Measurements from ENCODE around the gene MRPL12.
A peak's percentile ranks its signal among the peaks of the same experiment; 100 is the strongest.
"Not testable (repeated sequence)": the region's sequence is repeated elsewhere in the genome, so short reads cannot be mapped to it uniquely, and the experiment has no call there.

Gene MRPL12

DNA sequence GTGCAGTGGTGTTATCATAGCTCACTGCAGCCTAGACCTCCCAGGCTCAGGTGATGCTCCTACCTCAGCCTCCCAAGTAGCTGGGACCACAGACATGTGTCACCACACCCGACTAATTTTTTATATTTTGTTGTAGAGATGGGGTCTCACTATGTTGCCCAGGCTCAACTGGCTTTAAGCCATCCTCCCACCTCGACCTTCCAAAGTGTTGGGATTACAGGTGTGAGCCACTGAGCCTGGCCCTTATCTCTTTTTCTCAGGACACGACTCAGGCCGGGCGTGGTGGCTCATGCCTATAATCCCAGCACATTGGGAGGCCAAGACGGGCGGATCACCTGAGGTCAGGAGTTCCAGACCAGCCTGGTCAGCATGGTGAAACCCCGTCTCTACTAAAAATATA lies 36.4 kb downstream of the MRPL12 start:
- H3K36me3 ChIP-seq (ENCODE audit: control insufficient read depth in 2 of 2, insufficient read depth in 1 of 2, low read length in 2 of 2); H3K9me3 ChIP-seq (ENCODE audit: control insufficient read depth, insufficient read depth, low read depth, low read length); H3K4me3 ChIP-seq (ENCODE audit: low read depth, low read length); H3K27ac ChIP-seq (ENCODE audit: extremely low read depth, low read depth, low read length); H3K4me1 ChIP-seq (ENCODE audit: control insufficient read depth, insufficient read depth, low read length): not testable (repeated sequence)
- peak; percentile 96 for TF ChIP-seq ZNF121 (tag by site-specific recombination; IDR thresholded peaks at IDR 0.05)
- POLR2A ChIA-PET: interaction anchor here (0.7 kb wide), 1 partner anchor 87 kb away, joined by 3 read pairs; no protein-coding TSS in a partner anchor
- CTCF ChIA-PET: interaction anchor here (0.6 kb wide), 1 partner anchor 367 kb away, joined by 4 read pairs; no protein-coding TSS in a partner anchor

DNA sequence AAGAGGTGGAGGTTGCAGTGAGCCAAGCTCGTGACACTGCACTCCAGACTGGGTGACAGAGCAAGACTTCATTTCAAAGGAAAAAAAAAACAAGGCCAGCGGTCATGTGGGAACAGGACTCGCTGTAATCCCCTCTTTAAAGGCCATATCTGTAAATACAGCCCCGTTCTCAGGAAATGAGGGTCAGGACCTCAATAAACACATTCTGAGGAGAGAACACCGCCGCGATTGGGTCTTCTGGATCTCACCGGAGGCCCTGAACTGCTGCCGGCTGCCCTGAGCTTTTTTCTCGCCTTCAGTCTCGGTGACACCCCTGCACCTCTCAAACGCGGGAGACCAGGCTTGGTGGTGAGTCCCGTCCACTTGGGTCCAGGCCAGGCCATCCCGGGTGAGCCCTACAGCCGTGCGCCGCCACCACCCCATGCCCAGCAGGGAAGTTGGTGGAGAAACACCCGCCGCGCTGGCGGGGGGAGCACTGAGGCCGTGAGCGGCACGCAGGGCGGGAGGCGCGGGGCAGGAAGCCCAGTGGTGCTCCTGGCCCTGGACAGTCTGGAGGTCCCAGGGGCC lies 37.3 kb downstream of the MRPL12 start:
- TF ChIP-seq ZNF701 (tag by site-specific recombination; IDR thresholded peaks at IDR 0.05) (no peak), ZNF16 (tag by site-specific recombination; IDR thresholded peaks at IDR 0.05; ENCODE audit: low read depth) (no peak), HOXD13 (CRISPR knock-in tag; IDR thresholded peaks at IDR 0.05; ENCODE audit: borderline replicate concordance) (no peak), ZNF146 (tag by site-specific recombination; IDR thresholded peaks at IDR 0.05) (no peak), ZNF776 (tag by site-specific recombination; IDR thresholded peaks at IDR 0.05; ENCODE audit: borderline replicate concordance) (no peak), GFI1B (tag by site-specific recombination; IDR thresholded peaks at IDR 0.05) (no peak), ZNF404 (tag by site-specific recombination; IDR thresholded peaks at IDR 0.05) (no peak), ZNF223 (tag by site-specific recombination; IDR thresholded peaks at IDR 0.05) (no peak)
- TF ChIP-seq, protein P1, sequence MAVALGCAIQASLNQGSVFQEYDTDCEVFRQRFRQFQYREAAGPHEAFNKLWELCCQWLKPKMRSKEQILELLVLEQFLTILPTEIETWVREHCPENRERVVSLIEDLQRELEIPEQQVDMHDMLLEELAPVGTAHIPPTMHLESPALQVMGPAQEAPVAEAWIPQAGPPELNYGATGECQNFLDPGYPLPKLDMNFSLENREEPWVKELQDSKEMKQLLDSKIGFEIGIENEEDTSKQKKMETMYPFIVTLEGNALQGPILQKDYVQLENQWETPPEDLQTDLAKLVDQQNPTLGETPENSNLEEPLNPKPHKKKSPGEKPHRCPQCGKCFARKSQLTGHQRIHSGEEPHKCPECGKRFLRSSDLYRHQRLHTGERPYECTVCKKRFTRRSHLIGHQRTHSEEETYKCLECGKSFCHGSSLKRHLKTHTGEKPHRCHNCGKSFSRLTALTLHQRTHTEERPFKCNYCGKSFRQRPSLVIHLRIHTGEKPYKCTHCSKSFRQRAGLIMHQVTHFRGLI (tag by site-specific recombination; IDR thresholded peaks at IDR 0.05): no peak
- CTCF ChIA-PET: no interaction called here
- no peak overlapping the region for H3K27ac ChIP-seq (ENCODE audit: extremely low read depth, low read depth, low read length)
- no peak overlapping the region for H3K4me3 ChIP-seq (ENCODE audit: low read depth, low read length)
- H3K4me1 ChIP-seq (ENCODE audit: control insufficient read depth, insufficient read depth, low read length): no peaks in the 10 kb centered on the region
- H3K9me3 ChIP-seq (ENCODE audit: control insufficient read depth, insufficient read depth, low read depth, low read length): no peaks in the 10 kb centered on the region
- POLR2A ChIA-PET: no interaction called here
- H3K36me3 ChIP-seq (ENCODE audit: control insufficient read depth in 2 of 2, insufficient read depth in 1 of 2, low read length in 2 of 2): no peaks in the 10 kb centered on the region

DNA sequence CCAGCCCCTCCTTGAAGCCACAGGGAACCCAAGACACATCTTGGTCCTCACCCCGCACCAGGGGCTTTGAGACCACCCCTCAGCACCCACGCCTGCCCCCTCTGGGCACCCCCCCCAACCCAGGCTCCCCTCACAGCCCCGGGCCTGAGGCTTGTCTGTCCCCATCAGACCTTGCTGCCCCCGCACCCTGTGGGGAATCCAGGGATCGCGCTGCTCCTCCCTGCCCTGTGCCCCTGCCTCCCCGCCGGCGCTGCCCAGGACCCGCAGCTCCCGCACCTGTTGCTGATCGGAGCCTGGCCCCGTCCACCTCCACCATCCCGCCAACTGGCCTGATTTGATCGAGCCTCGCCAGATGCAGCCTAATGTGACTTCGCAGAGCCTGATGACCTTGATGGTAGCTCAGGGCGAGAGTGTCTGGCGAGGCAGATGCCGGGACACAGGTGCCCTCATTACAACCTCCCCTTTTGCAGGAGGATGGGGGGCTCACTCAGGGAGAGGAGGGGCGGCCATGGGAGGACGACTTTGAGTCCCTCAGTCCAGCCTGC lies 38.0 kb downstream of the MRPL12 start:
- no peaks in the 10 kb centered on the region for H3K36me3 ChIP-seq (ENCODE audit: control insufficient read depth in 2 of 2, insufficient read depth in 1 of 2, low read length in 2 of 2)
- no peaks in the 10 kb centered on the region for H3K9me3 ChIP-seq (ENCODE audit: control insufficient read depth, insufficient read depth, low read depth, low read length)
- no peak overlapping the region for H3K27ac ChIP-seq (ENCODE audit: extremely low read depth, low read depth, low read length)
- ChIA-PET CTCF (no interaction called here), POLR2A (no interaction called here)
- no peak overlapping the region for H3K4me3 ChIP-seq (ENCODE audit: low read depth, low read length)
- H3K4me1 ChIP-seq (ENCODE audit: control insufficient read depth, insufficient read depth, low read length): no peaks in the 10 kb centered on the region
- TF ChIP-seq ZNF426 (tag by site-specific recombination; IDR thresholded peaks at IDR 0.05) (no peak), SCRT2 (tag by site-specific recombination; IDR thresholded peaks at IDR 0.05) (peak; percentile 87), SCRT1 (tag by site-specific recombination; IDR thresholded peaks at IDR 0.05; ENCODE audit: borderline replicate concordance) (peak; percentile 88)

DNA sequence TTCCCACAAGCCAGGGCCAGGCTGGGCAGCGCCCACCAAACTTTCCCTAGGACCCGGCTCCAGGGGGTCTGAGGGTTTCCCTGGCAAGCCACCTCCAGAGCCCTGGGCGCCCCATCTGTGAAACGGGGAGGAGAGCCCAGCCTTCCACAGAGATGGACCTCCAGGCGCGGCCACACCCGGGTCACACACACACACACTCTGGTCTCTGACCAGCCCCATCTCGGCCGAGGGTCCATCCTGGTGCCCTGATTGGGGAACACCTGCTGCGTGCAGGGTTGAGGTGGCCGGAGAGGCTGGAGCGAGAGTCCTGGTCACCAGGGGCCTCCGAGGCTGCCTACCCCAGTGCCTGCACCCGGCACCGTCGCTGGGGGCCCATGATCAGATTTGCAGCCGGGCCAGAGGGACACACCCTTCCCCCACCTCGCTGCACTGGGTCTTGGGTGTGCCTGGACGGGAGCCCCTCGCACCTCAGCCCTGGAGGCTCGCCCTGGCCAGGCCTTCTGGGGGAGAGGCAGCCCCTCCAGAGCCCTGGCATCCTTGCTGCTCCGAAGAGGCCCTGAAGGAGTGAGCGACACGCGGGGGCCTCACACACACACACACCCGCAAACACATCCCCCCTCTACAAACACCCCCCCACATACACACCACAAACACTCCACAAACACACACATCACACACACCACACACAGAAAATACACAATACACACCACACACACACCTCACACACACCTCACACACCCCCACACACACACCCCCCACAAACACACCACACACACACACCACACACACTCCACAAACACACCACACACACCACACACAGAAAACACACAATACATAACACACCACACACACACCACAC lies 38.7 kb downstream of the MRPL12 start:
- H3K27ac ChIP-seq (ENCODE audit: extremely low read depth, low read depth, low read length): no peak overlapping the region
- H3K9me3 ChIP-seq (ENCODE audit: control insufficient read depth, insufficient read depth, low read depth, low read length): no peaks in the 10 kb centered on the region
- no peak overlapping the region for H3K4me3 ChIP-seq (ENCODE audit: low read depth, low read length)
- ChIA-PET POLR2A (no interaction called here), CTCF (no interaction called here)
- H3K4me1 ChIP-seq (ENCODE audit: control insufficient read depth, insufficient read depth, low read length): no peaks in the 10 kb centered on the region
- H3K36me3 ChIP-seq (ENCODE audit: control insufficient read depth in 2 of 2, insufficient read depth in 1 of 2, low read length in 2 of 2): no peaks in the 10 kb centered on the region
- TF ChIP-seq ZNF768 (tag by site-specific recombination; IDR thresholded peaks at IDR 0.05) (no peak), ZNF394 (tag by site-specific recombination; IDR thresholded peaks at IDR 0.05; ENCODE audit: borderline replicate concordance) (no peak), ZNF335 (tag by site-specific recombination; conservative IDR thresholded peaks at IDR 0.05) (peak; percentile 87), KLF7 (tag by site-specific recombination; IDR thresholded peaks at IDR 0.05; ENCODE audit: borderline replicate concordance) (no peak), ZNF707 (tag by site-specific recombination; IDR thresholded peaks at IDR 0.05) (no peak)
- TF ChIP-seq, protein P2, sequence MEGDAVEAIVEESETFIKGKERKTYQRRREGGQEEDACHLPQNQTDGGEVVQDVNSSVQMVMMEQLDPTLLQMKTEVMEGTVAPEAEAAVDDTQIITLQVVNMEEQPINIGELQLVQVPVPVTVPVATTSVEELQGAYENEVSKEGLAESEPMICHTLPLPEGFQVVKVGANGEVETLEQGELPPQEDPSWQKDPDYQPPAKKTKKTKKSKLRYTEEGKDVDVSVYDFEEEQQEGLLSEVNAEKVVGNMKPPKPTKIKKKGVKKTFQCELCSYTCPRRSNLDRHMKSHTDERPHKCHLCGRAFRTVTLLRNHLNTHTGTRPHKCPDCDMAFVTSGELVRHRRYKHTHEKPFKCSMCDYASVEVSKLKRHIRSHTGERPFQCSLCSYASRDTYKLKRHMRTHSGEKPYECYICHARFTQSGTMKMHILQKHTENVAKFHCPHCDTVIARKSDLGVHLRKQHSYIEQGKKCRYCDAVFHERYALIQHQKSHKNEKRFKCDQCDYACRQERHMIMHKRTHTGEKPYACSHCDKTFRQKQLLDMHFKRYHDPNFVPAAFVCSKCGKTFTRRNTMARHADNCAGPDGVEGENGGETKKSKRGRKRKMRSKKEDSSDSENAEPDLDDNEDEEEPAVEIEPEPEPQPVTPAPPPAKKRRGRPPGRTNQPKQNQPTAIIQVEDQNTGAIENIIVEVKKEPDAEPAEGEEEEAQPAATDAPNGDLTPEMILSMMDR (tag by site-specific recombination; IDR thresholded peaks at IDR 0.05): no peak
- TF ChIP-seq, protein P3, sequence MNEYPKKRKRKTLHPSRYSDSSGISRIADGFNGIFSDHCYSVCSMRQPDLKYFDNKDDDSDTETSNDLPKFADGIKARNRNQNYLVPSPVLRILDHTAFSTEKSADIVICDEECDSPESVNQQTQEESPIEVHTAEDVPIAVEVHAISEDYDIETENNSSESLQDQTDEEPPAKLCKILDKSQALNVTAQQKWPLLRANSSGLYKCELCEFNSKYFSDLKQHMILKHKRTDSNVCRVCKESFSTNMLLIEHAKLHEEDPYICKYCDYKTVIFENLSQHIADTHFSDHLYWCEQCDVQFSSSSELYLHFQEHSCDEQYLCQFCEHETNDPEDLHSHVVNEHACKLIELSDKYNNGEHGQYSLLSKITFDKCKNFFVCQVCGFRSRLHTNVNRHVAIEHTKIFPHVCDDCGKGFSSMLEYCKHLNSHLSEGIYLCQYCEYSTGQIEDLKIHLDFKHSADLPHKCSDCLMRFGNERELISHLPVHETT (tag by site-specific recombination; IDR thresholded peaks at IDR 0.05): peak; percentile 38; the same call in 1 of the 2 replicates
- TF ChIP-seq, protein P4, sequence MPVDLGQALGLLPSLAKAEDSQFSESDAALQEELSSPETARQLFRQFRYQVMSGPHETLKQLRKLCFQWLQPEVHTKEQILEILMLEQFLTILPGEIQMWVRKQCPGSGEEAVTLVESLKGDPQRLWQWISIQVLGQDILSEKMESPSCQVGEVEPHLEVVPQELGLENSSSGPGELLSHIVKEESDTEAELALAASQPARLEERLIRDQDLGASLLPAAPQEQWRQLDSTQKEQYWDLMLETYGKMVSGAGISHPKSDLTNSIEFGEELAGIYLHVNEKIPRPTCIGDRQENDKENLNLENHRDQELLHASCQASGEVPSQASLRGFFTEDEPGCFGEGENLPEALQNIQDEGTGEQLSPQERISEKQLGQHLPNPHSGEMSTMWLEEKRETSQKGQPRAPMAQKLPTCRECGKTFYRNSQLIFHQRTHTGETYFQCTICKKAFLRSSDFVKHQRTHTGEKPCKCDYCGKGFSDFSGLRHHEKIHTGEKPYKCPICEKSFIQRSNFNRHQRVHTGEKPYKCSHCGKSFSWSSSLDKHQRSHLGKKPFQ (tag by site-specific recombination; IDR thresholded peaks at IDR 0.05): peak; percentile 96

Measured in HEK293 (cell line).